ENCODE data around the gene ARSK.

GRCh38 chr5:95613514-95613913 is 58.6 kb downstream of the ARSK start:
- TF ChIP-seq GATA2 (IDR thresholded peaks at IDR 0.05; ENCODE audit: low read depth, low read length) = no peak
- TF ChIP-seq GATA3 (IDR thresholded peaks at IDR 0.05; ENCODE audit: low read depth, low read length) = no peak

All from SH-SY5Y (cell line).